ENCODE measurements around the gene CIDEC. TPM values are rescaled to one million over a fixed set of nuclear protein-coding genes. Genes with fewer than 3 reads are reported as not detected.
"Not testable (repeated sequence)": the region's sequence is repeated elsewhere in the genome, so short reads cannot be mapped to it uniquely, and the experiment has no call there.

Gene CIDEC
- total RNA-seq, 2 experiments from 2014 or later, result not detected

GRCh38 chr3:9884555-9885165 lies 4.6 kb upstream of the CIDEC start:
- Mint-ChIP-seq H3K4me1 (peaks cover 7% of the 10 kb centered on the region), H3K4me3 (no peak overlapping the region), H3K9me3 (no peaks in the 10 kb centered on the region), H3K27ac (no peak overlapping the region), H3K36me3 (ENCODE audit: low read depth) (no peaks in the 10 kb centered on the region), H3K27me3 (peaks cover 2% of the 10 kb centered on the region)
- POLR2A ChIA-PET, result no interaction called here
- CTCF ChIA-PET, result interaction anchor here (0.6 to 1.4 kb wide), 4 partner anchors 10 to 310 kb away, joined by 3 read pairs; no protein-coding TSS in a partner anchor
- no peak for DNase-seq

DNA sequence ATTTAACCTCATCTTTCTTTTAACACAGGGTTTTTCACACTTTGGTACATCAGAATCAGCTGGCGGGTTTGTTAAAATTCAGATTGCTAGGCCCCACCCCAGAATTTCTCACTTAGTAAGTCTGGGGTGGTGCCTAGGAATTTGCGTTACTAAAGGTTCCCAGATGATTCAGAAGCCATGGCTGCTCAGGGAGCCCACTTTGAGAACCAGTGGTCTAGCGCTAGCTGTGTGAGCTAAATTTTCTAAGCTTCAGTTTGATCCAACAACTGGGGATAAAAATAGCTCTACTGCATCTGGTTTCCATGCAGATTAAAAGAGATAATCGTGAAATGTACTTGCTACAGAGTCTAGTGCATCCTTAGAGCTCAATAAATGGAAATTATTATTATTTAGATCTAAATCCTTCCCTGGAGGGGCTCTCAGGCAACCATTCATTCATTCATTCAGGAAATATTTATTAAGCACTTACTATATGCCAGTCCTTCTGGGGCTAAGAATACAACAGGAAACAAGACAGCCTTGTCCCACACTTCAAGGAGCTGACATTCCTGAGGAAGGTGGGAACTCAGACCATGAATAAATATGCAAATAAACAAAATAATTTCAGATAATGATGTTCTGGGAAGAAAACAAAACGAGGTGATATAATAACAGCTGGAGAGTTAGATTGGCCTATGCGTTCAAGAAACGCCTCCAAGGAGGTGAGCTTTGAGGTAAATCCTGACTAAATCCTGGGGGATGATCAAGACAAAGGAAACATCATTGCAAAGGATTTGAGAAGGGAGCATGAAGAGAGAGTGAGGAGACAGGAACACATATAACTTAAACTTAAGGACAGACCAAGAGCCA lies 3.9 kb upstream of the CIDEC start:
- H3K27me3 Mint-ChIP-seq, result peaks cover 2% of the 10 kb centered on the region
- no peaks in the 10 kb centered on the region for H3K36me3 Mint-ChIP-seq (ENCODE audit: low read depth)
- ChIA-PET POLR2A (no interaction called here), CTCF (interaction anchor here (0.6 to 1.4 kb wide), 6 partner anchors 10 to 48 kb away, joined by 3 read pairs; partner anchors contain the start of gene IL17RE)
- no peak overlapping the region for H3K27ac Mint-ChIP-seq
- H3K4me3 Mint-ChIP-seq, result no peak overlapping the region
- DNase-seq, result no peak
- peaks cover under 1% of the 10 kb centered on the region for H3K4me1 Mint-ChIP-seq
- H3K9me3 Mint-ChIP-seq, result no peaks in the 10 kb centered on the region

GRCh38 chr3:9881441-9881840 lies 1.4 kb upstream of the CIDEC start:
- no peak for DNase-seq
- no peaks in the 10 kb centered on the region for H3K36me3 Mint-ChIP-seq (ENCODE audit: low read depth)
- no peak overlapping the region for H3K27ac Mint-ChIP-seq
- no peaks in the 10 kb centered on the region for H3K9me3 Mint-ChIP-seq
- no peak overlapping the region for H3K4me3 Mint-ChIP-seq
- peaks cover 6% of the 10 kb centered on the region for H3K27me3 Mint-ChIP-seq
- ChIA-PET CTCF (no interaction called here), POLR2A (no interaction called here)
- H3K4me1 Mint-ChIP-seq, result no peaks in the 10 kb centered on the region

DNA sequence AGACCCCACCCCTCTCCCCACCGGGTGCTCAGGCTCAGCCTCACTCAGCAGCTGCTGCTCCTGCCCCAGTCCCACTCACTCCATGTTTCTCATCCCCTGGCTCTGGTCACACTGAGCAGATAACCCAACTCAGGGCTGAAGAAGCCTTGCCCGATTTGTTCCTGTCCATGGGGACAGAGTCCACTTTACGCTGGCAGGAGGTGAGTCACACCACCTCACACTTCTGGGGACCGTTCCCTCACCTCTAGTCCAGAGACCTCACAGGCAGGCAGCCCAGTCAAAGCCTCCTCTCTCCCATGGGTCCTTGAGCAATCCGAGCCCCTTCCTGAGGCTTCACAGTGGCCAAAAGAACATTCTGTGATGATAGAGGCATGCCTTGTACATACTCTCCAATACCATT lies 1.4 kb downstream of the CIDEC start:
- peaks cover 4% of the 10 kb centered on the region for H3K27me3 Mint-ChIP-seq
- H3K27ac Mint-ChIP-seq, result no peak overlapping the region
- no peaks in the 10 kb centered on the region for H3K9me3 Mint-ChIP-seq
- ChIA-PET POLR2A (no interaction called here), CTCF (interaction anchor here (0.7 to 0.8 kb wide), 2 partner anchors 12 to 23 kb away, joined by 3 read pairs; no protein-coding TSS in a partner anchor)
- DNase-seq, result no peak
- no peak overlapping the region for H3K4me3 Mint-ChIP-seq
- H3K4me1 Mint-ChIP-seq, result no peaks in the 10 kb centered on the region
- H3K36me3 Mint-ChIP-seq (ENCODE audit: low read depth), result no peaks in the 10 kb centered on the region

GRCh38 chr3:9876991-9877390 lies 3.1 kb downstream of the CIDEC start:
- Mint-ChIP-seq H3K9me3 (no peaks in the 10 kb centered on the region), H3K4me1 (no peaks in the 10 kb centered on the region), H3K4me3 (no peak overlapping the region), H3K27me3 (peaks cover 4% of the 10 kb centered on the region), H3K27ac (no peak overlapping the region), H3K36me3 (ENCODE audit: low read depth) (no peaks in the 10 kb centered on the region)
- POLR2A ChIA-PET, result no interaction called here
- CTCF ChIA-PET, result no interaction called here
- no peak for DNase-seq

GRCh38 chr3:9876255-9876654 lies 3.8 kb downstream of the CIDEC start:
- DNase-seq; H3K27me3 Mint-ChIP-seq; CTCF ChIA-PET; H3K4me1 Mint-ChIP-seq; POLR2A ChIA-PET; H3K9me3 Mint-ChIP-seq; H3K36me3 Mint-ChIP-seq (ENCODE audit: low read depth); H3K27ac Mint-ChIP-seq; H3K4me3 Mint-ChIP-seq: not testable (repeated sequence)

DNA sequence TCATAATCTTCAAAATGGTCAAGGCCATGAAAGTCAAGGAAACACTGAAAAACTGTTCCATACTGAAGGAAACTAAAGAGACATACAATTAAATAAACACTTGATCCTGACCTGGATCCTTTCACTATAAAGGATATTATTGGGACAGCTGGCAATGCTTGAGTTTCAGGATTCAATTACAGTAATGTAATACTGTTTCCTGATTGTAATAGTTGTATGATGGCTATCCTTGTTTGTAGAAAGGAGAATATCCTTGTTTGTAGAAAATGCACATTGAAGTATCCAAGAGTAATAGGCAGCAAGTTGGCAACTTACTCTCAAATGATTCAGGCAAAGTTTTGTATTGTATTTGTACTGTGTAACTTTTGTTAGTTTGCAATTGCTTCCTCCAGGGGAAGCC lies 4.6 kb downstream of the CIDEC start:
- DNase-seq, result no peak
- ChIA-PET POLR2A (no interaction called here), CTCF (interaction anchor here (1.2 kb wide), 1 partner anchor 27 kb away, joined by 3 read pairs; the partner anchor contains the start of gene IL17RE)
- Mint-ChIP-seq H3K4me1 (no peaks in the 10 kb centered on the region), H3K9me3 (no peaks in the 10 kb centered on the region), H3K36me3 (ENCODE audit: low read depth) (no peaks in the 10 kb centered on the region), H3K4me3 (no peak overlapping the region), H3K27me3 (peaks cover 4% of the 10 kb centered on the region), H3K27ac (no peak overlapping the region)

DNA sequence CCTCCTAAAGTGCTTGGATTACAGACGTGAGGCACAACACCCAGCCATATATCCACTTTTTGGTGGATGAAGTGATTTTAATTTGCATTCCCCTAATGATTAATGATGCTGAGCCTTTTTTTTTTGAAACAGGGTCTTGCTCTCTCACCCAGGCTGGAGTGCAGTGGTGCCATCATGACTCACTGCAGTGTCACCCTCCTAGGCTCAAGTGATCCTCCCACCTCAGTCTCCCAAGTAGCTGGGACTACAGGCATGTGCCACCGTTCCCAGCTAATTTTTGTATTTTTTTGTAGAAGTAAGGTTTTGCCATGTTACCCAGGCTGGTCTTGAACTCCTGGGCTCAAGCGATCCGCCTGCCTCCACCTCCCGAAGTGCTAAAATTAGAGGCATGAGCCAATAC lies 8.0 kb downstream of the CIDEC start:
- CTCF ChIA-PET, DNase-seq, H3K27me3 Mint-ChIP-seq: not testable (repeated sequence)

DNA sequence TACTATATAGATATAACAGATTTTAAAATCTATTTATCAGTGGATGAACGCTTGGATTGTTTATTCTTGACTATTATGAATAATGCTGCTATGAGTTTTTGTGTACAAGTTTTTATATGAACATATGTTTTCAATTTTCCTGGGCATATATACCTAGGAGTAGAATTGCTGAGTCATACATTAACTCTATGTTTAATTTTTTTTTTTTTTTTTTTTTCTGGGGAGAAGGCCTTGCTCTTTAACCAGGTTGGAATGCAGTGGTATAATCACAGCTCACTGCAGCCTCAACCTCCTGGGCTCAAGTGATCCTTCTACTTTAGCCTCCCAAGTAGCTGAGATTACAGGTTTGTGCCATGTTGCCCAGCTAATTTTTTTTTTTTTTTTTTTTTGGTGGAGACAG lies 9.1 kb downstream of the CIDEC start:
- Mint-ChIP-seq H3K9me3 (no peaks in the 10 kb centered on the region), H3K27ac (no peak overlapping the region), H3K4me1 (no peaks in the 10 kb centered on the region), H3K4me3 (no peak overlapping the region), H3K36me3 (ENCODE audit: low read depth) (no peaks in the 10 kb centered on the region), H3K27me3 (no peaks in the 10 kb centered on the region)
- ChIA-PET POLR2A (interaction anchor here (0.5 kb wide), 1 partner anchor 260 kb away, joined by 3 read pairs; no protein-coding TSS in a partner anchor), CTCF (interaction anchor here (1.0 to 1.2 kb wide), 3 partner anchors 9 to 20 kb away, joined by 3 to 4 read pairs (median 3); partner anchors contain the start of genes CIDEC and JAGN1)
- DNase-seq, result no peak

More for the DNA sequence above, 8.0 kb downstream of the CIDEC start:
- H3K36me3 Mint-ChIP-seq (ENCODE audit: low read depth); H3K4me3 Mint-ChIP-seq; H3K4me1 Mint-ChIP-seq; H3K9me3 Mint-ChIP-seq; POLR2A ChIA-PET; H3K27ac Mint-ChIP-seq: not testable (repeated sequence)

- POLR2A ChIA-PET, result no interaction called here
- H3K27me3 Mint-ChIP-seq, result no peaks in the 10 kb centered on the region
- H3K4me3 Mint-ChIP-seq, result no peak overlapping the region
- H3K4me1 Mint-ChIP-seq, result no peaks in the 10 kb centered on the region
- no peak for DNase-seq
- H3K27ac Mint-ChIP-seq, result no peak overlapping the region
- CTCF ChIA-PET, result interaction anchor here (0.5 to 1.2 kb wide), 3 partner anchors 10 to 114 kb away, joined by 3 to 5 read pairs (median 4); partner anchors contain the start of genes CIDEC and JAGN1
- H3K36me3 Mint-ChIP-seq (ENCODE audit: low read depth), result no peaks in the 10 kb centered on the region
- no peaks in the 10 kb centered on the region for H3K9me3 Mint-ChIP-seq
Measured at GRCh38 chr3:9869955-9870354, 10.1 kb downstream of the CIDEC start.

DNA sequence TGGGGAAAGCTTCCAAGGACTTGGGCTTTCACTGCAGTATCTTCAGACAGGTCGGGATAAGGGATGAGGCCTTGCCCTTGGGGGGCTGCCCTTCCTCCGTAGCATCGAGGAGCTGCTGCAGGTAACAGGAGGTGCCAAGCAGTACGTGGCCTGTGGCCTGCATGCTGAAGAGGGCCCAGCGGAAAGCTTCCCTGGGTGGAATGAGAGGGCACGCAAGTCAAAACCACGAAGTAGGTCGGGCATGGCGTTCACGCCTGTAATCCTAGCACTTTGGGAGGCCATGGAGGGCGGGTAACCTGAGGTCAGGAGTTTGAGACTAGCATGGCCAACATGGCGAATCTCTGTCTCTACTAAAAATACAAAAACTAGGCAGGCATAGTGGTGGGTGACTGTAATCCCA lies 12.9 kb downstream of the CIDEC start:
- H3K36me3 Mint-ChIP-seq (ENCODE audit: low read depth), result no peaks in the 10 kb centered on the region
- no peak overlapping the region for H3K27ac Mint-ChIP-seq
- H3K9me3 Mint-ChIP-seq, result no peaks in the 10 kb centered on the region
- ChIA-PET POLR2A (interaction anchor here (0.6 kb wide), 1 partner anchor 30 kb away, joined by 3 read pairs; no protein-coding TSS in a partner anchor), CTCF (interaction anchor here (1.0 kb wide), 2 partner anchors 12 to 24 kb away, joined by 3 read pairs; no protein-coding TSS in a partner anchor)
- peaks cover 3% of the 10 kb centered on the region for H3K27me3 Mint-ChIP-seq
- no peak overlapping the region for H3K4me3 Mint-ChIP-seq
- no peak for DNase-seq
- H3K4me1 Mint-ChIP-seq, result peaks cover 3% of the 10 kb centered on the region

- H3K36me3 Mint-ChIP-seq (ENCODE audit: low read depth), result no peaks in the 10 kb centered on the region
- H3K4me1 Mint-ChIP-seq, result peaks cover 4% of the 10 kb centered on the region
- H3K9me3 Mint-ChIP-seq, result no peaks in the 10 kb centered on the region
- no peak overlapping the region for H3K4me3 Mint-ChIP-seq
- peaks cover 6% of the 10 kb centered on the region for H3K27me3 Mint-ChIP-seq
- no peak overlapping the region for H3K27ac Mint-ChIP-seq
- CTCF ChIA-PET, result interaction anchor here (0.6 to 1.0 kb wide), 4 partner anchors 12 to 129 kb away, joined by 3 to 5 read pairs (median 3); no protein-coding TSS in a partner anchor
- POLR2A ChIA-PET, result no interaction called here
- no peak for DNase-seq
Measured at GRCh38 chr3:9866639-9867038, 13.4 kb downstream of the CIDEC start.

DNA sequence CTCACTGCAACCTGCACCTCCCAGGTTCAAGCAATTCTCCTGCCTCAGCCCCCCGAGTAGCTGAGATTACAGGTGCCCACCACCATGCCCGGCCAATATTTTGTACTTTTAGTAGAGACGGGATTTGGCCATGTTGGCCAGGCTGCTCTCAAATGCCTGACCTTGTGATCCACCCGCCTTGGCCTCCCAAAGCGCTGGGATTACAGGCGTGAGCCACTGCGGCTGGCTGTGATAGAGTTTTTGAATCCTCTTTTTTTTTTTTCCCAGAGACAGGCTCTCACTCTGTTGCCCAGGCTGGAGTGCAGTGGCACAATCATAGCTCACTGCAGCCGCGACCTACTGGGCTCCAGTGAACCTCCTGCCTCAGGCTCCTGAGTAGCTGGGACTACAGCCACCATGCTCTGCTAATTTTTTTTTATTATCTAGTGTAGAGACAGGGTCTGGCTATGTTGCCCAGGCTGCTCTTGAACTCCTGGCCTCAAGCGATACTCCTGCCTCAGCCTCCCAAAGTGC lies 14.9 kb downstream of the CIDEC start:
- POLR2A ChIA-PET; H3K4me3 Mint-ChIP-seq; H3K36me3 Mint-ChIP-seq (ENCODE audit: low read depth); H3K27me3 Mint-ChIP-seq; H3K4me1 Mint-ChIP-seq; H3K9me3 Mint-ChIP-seq; DNase-seq; H3K27ac Mint-ChIP-seq: not testable (repeated sequence)
- CTCF ChIA-PET, result interaction anchor here (0.6 kb wide), 1 partner anchor 82 kb away, joined by 5 read pairs; no protein-coding TSS in a partner anchor
